OCI-LY3 (cell line): Measurements from ENCODE around the gene P4HB.

ENCODE experiments used
- H2AFZ ChIP-seq: fragments of 200-600, 300-600 bp; shearing (Covaris generic); 2 replicates; pipeline ENCODE4 v1.6.0; 2014; ENCODE audit warnings: antibody characterized with exemption, low read depth, low read length
- H3K27ac ChIP-seq: fragments of 200-600, 300-600 bp; sonication (generic); 2 replicates; pipeline ENCODE4 v1.5.1; 2014; ENCODE audit warnings: mild to moderate bottlenecking, low read length, moderate library complexity, mixed read lengths
- H3K27me3 ChIP-seq: fragments of 200-600, 300-600 bp; sonication (generic); 2 replicates; pipeline ENCODE4 v1.6.1; 2014; ENCODE audit warnings: low read depth, low read length, mixed read lengths
- H3K36me3 ChIP-seq: fragments of 200-600, 300-600 bp; sonication (generic); replicated peaks from 2 replicates; pipeline ENCODE3; 2014; ENCODE audit warnings: low read depth, low read length, mixed read lengths
- H3K4me1 ChIP-seq: fragments of 300-600, 200-600 bp; sonication (generic); 2 replicates; pipeline ENCODE4 v1.6.1; 2014; ENCODE audit warnings: low read length, mixed read lengths
- H3K4me2 ChIP-seq: fragments of 200-600, 300-600 bp; sonication (generic); 2 replicates; pipeline ENCODE4 v1.6.1; 2014; ENCODE audit warnings: low read length, mixed read lengths
- H3K4me3 ChIP-seq: fragments of 300-600, 200-600 bp; sonication (generic); 2 replicates; pipeline ENCODE4 v1.5.1; 2014; ENCODE audit warnings: antibody characterized with exemption, mild to moderate bottlenecking, low read length, moderate library complexity
- H3K79me2 ChIP-seq: fragments of 300-600, 200-600 bp; shearing (Covaris generic); 2 replicates; pipeline ENCODE4 v1.6.1; 2014; ENCODE audit warnings: mild to moderate bottlenecking, low read length, mixed read lengths
- H3K9ac ChIP-seq: fragments of 300-600, 200-600 bp; shearing (Covaris generic); 2 replicates; pipeline ENCODE4 v1.6.0; 2014; ENCODE audit warnings: mild to moderate bottlenecking, low read length, moderate library complexity
- H3K9me3 ChIP-seq: fragments of 200-600, 300-600 bp; shearing (Covaris generic); 2 replicates; pipeline ENCODE4 v1.6.1; 2014; ENCODE audit warnings: low read length, mixed read lengths; ENCODE audit not compliant: insufficient read depth
- H4K20me1 ChIP-seq: fragments of 200-600, 300-600 bp; sonication (generic); 2 replicates; pipeline ENCODE4 v1.6.1; 2016; ENCODE audit warnings: low read length, mixed read lengths; ENCODE audit not compliant: insufficient read depth
- EZH2phosphoT487 ChIP-seq: fragments of 200-600 bp; shearing (Covaris generic); IDR thresholded peaks from 2 replicates; pipeline ENCODE4 v1.6.1; 2018; ENCODE audit warnings: antibody characterized with exemption, mixed run types, low read depth
- TF ChIP-seq, protein P1 (sequence below): fragments of 200-600, 300-600 bp; sonication (generic); IDR thresholded peaks from 2 replicates; pipeline ENCODE4 v1.5.1; 2014; ENCODE audit warnings: antibody characterized with exemption, low read length, low read depth

Gene P4HB

GRCh38 chr17:81828656-81829055 is 31.7 kb downstream of the P4HB start:
- Histone ChIP-seq H3K4me3 (no peak overlapping the region), H3K9me3 (no peaks in the 10 kb centered on the region), H3K4me2 (no peak overlapping the region), H3K27ac (no peak overlapping the region), H3K36me3 (no peaks in the 10 kb centered on the region), H2AFZ (no peak overlapping the region), H4K20me1 (no peaks in the 10 kb centered on the region), H3K27me3 (no peaks in the 10 kb centered on the region), H3K4me1 (peaks cover 9% of the 10 kb centered on the region), H3K9ac (no peak overlapping the region), H3K79me2 (peaks cover 19% of the 10 kb centered on the region)
- TF ChIP-seq, protein P1, sequence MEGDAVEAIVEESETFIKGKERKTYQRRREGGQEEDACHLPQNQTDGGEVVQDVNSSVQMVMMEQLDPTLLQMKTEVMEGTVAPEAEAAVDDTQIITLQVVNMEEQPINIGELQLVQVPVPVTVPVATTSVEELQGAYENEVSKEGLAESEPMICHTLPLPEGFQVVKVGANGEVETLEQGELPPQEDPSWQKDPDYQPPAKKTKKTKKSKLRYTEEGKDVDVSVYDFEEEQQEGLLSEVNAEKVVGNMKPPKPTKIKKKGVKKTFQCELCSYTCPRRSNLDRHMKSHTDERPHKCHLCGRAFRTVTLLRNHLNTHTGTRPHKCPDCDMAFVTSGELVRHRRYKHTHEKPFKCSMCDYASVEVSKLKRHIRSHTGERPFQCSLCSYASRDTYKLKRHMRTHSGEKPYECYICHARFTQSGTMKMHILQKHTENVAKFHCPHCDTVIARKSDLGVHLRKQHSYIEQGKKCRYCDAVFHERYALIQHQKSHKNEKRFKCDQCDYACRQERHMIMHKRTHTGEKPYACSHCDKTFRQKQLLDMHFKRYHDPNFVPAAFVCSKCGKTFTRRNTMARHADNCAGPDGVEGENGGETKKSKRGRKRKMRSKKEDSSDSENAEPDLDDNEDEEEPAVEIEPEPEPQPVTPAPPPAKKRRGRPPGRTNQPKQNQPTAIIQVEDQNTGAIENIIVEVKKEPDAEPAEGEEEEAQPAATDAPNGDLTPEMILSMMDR = no peak
- no peak for TF ChIP-seq EZH2phosphoT487

GRCh38 chr17:81825841-81826466 is 34.4 kb downstream of the P4HB start:
- Histone ChIP-seq H3K79me2 (no peaks in the 10 kb centered on the region), H3K9me3 (no peaks in the 10 kb centered on the region)

GRCh38 chr17:81824595-81824994 is 35.7 kb downstream of the P4HB start:
- Histone ChIP-seq H3K27me3 (no peaks in the 10 kb centered on the region), H3K4me3 (no peak overlapping the region), H4K20me1 (no peaks in the 10 kb centered on the region), H2AFZ (no peak overlapping the region), H3K4me1 (no peaks in the 10 kb centered on the region), H3K9me3 (no peaks in the 10 kb centered on the region), H3K36me3 (no peaks in the 10 kb centered on the region), H3K79me2 (no peaks in the 10 kb centered on the region), H3K9ac (no peak overlapping the region), H3K4me2 (no peak overlapping the region), H3K27ac (no peak overlapping the region)
- TF ChIP-seq EZH2phosphoT487 = no peak
- TF ChIP-seq, protein P1 = no peak

More at GRCh38 chr17:81825841-81826466, 34.4 kb downstream of the P4HB start:
- H3K9ac ChIP-seq = no peak overlapping the region
- H3K4me3 ChIP-seq = no peak overlapping the region
- H2AFZ ChIP-seq = no peak overlapping the region
- H4K20me1 ChIP-seq = no peaks in the 10 kb centered on the region
- H3K4me2 ChIP-seq = no peak overlapping the region
- H3K4me1 ChIP-seq = no peaks in the 10 kb centered on the region
- H3K27me3 ChIP-seq = no peaks in the 10 kb centered on the region
- H3K36me3 ChIP-seq = no peaks in the 10 kb centered on the region
- H3K27ac ChIP-seq = no peak overlapping the region
- TF ChIP-seq, protein P1 = 0 out of 2 replicates have a peak, but pooled peaks have one; percentile 12
- no peak for TF ChIP-seq EZH2phosphoT487

DNA sequence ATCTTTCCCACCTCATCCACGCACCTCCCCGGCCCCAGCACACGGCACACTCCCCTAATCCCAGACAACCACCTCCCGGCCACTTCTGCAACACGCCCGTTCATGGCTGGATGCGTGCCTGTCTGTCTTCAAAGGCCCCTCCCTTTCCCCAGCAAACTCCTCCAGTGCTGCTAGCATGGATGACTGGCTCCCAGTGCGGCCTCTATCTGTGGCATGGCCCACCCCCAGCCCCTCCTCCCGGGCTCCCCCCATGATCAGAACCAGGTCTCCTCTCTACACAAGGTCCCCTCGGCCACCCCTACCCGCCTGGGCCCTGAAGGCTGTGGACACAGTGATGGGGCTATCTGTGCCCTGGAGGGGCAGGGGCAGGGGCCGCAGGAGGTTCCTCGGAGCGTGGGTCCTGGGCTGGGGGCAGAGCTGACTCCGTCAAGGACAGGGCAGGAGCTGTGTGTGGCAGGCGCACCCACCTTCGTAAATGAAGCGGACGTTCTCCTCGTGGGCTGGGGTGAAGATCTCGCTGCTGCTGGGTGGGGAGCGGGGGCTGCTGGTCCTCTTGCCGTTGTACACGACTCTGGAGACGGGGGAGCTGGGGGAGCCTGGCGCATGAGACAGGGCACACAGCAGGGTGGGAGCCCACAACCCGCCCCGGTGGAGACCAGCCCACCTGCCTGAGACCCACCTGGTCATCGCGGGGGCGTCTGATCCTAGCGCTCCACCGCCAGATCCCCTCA is 36.4 kb downstream of the P4HB start:
- Histone ChIP-seq H3K36me3 (no peaks in the 10 kb centered on the region), H3K27me3 (no peaks in the 10 kb centered on the region), H3K4me2 (no peak overlapping the region), H3K79me2 (no peaks in the 10 kb centered on the region), H3K9me3 (no peaks in the 10 kb centered on the region), H3K4me3 (no peak overlapping the region), H3K9ac (no peak overlapping the region), H3K4me1 (no peaks in the 10 kb centered on the region), H3K27ac (no peak overlapping the region), H2AFZ (no peak overlapping the region), H4K20me1 (no peaks in the 10 kb centered on the region)
- no peak for TF ChIP-seq EZH2phosphoT487
- TF ChIP-seq, protein P1 = no peak
